NCI-H2029 (cell line): ENCODE results near the gene PREP.

ENCODE experiments used
- DNase-seq: peaks from one replicate; lab custom pipeline; 2025; lab: John Stamatoyannopoulos, UW

The PREP gene

DNA sequence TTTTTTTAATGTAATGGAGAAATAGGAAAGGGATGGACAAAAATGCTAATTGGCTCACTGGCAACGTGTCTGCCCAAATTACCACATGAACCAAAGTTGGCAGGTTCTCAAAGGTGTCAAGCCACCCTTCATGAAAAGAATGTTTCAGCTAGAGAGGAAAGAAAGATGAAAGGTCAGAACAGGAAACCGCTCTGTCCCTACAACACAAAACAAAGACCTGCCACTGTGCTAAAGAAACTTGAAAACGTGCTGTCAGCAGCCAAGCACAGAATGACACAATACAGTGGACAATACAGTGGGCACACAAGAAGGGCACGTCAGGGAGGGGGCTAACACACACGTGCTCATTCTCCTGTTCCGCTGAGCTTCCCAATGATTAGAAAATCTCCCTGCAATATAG is 4.9 kb downstream of the PREP start:
- no peak for DNase-seq

DNA sequence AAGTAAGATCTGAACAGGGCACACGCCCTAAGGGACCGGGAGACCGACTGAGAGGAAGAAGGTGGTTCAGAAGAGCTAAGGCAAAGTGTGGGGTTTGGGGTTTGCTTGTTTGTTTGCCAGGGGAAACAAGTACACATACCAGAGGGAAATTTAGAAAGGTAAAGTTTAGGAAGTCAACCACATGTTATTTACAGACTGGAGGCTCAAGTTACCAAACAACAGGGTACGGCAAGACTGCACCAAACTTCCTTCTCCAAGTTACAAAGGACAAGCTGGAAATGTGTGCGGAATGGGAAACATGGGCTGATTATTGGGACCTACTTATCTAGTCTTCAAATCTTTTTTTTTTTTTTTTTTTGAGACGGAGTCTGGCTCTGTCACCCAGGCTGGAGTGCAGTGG is 11.2 kb downstream of the PREP start:
- DNase-seq, result no peak

DNA sequence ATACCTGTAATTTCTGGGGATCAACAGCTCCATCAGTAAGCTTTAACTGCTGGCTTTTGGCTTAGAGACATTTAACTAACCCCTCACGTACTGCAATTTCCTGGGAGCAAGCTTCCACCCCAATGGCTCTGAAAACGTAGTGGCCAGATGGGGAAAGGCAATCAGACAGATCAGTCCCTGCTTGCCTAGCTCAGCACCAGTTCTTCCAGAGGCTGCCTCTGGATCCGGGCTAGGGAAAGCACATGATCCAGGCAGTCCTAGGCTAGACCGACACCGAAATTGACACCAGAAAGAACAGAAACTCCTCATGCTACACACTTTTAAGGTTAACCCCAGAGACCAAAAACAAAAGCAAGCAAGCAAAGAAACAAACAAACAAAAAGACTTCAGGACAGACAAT is 13.3 kb downstream of the PREP start:
- no peak for DNase-seq

DNA sequence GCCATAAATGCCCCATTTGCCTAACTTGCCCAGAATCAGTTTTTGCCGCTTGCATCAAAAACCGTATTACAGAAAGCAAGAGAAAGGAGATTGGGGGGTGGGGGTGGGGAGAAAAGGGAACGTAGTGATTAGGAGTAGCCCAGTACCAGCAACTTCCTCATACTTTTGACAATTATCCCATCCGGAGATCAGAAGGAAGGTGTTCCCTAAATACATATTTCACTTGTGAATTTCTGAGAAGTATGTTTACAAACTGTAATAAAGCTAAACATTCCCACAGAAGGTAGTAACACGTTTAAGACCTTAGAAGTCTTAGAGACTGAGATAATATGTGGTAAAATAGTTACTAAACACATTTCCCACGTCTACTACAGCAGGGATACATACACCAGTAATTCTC is 14.5 kb downstream of the PREP start:
- no peak for DNase-seq

DNA sequence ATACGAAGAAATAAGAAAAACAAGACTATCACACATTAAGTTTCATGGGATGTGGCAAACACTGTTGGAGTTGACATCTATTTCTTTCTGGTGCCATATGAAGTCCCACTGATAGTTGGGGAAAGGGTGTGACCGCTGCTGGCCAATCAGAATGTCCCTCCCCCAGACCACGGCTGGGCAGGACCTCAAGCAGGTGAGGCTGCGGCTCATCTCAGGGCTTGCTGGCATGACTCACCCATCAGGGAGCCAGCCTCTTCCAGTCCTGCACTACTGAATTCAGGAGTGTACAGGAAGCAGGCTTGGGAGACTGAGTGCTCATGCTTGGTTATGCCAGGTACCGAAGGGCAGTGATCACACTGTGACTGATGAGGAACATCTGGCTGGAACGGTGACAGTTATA is 18.9 kb downstream of the PREP start:
- DNase-seq, result no peak

DNA sequence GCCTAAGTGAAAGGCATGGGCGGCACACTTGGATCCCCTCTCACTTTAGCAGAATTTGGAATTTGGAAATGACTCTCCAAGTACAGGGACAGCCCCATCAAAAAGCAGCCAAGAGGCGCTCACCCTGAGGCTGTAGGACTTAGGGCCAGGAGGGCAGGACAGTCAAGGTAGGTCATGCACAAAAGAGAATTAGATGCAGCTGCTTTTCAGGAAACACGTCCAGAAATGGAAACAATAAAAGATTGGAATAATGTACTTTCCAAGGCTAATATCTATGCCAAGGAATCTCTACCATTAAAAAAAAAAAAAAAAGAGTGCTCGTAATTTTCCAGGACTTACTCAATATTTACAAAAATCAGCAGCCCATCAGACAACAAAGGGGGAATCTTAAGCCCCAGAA is 19.9 kb downstream of the PREP start:
- DNase-seq, result no peak

DNA sequence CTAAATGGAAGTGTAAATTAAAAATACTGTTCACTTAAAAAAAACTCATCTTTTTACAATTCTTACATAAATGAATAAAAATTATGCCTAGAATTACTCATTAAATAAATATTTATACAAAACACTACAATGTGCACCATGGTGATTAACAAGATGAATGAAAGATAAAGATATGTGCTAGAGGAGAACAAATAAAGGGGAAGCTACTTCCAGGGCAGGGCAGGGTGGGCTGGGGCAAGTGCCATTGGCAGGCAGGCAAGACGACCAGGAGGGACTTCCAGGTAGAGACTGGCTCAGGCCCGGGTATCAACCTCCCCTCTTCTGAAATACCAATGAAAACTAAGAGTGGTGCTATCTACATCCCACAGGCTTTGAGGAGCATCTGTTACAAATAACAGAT is 20.4 kb downstream of the PREP start:
- DNase-seq, result no peak

DNA sequence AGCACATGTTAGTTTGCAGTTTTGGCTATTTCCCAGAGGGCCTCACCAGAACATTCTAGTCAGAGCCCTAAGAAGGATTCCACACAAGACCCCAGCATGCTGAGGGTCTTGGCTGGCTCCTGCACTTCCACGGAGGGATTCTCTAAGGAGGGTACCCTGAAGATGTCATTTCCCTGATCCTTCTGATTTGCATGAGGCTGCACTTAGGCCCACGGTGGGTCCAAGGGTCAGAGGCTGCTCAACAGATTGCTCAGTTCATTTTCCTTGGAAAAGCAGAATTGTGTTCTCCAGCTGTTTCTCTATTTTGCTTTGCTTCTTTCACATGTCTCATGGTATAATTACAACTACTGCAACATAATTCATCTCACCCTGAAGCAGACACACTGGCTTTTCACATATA is 22.2 kb downstream of the PREP start:
- no peak for DNase-seq

DNA sequence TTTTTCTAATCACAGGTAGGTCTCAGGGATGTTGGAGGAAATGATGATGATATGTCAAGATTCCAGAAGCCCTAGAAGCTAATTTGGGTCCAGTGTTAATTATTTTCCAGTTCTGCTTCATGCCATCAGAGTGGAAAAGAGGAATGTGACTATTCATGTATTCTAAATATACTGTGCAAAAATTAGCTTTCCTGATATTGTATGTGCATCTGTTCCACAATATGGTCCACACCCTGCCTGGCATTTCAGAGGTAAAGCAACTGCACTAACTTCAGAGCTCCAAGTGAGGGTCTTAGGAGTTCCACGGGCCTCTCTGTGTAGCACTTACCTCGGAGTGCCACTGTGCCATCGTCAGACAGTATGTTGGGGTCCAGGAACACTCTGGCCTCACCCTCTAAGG is 27.1 kb downstream of the PREP start:
- DNase-seq, result no peak

DNA sequence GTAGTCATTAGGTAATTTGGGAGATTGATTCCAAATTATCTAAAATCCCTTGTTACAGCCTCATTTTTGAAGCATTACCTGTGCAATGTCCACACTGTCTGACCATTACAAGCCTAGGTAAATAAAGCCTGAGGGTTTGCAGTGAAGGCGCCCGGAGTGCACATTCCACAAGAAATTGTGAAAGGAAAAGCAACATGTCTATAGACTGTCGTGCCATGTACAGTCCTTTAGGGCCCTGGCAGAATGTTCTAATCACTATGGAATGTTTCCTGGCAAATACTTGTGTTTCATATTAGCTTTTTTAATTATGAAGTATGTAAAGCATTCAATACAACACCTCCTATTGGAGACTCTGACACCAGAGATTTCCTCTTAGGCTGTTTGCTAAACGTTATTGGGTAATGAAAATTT is 28.9 kb downstream of the PREP start:
- no peak for DNase-seq

DNA sequence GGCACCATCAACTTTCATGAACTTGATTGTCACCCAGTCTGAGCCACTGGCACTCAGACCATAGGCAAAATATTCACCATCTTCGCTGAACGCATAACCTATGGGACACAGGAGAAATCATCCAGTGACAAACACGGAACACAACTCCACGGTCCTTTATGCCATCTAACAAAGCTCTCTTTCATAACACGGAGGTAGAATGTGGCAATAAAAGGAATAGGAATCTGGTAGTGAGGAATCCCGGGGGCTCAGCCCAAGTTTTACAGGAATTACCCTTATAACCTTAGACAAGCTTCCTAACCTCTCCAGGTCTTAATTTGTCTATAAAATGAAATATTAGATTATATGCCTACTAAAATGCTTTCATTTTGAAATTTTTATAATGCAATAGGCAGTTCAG is 29.4 kb downstream of the PREP start:
- DNase-seq, result no peak

DNA sequence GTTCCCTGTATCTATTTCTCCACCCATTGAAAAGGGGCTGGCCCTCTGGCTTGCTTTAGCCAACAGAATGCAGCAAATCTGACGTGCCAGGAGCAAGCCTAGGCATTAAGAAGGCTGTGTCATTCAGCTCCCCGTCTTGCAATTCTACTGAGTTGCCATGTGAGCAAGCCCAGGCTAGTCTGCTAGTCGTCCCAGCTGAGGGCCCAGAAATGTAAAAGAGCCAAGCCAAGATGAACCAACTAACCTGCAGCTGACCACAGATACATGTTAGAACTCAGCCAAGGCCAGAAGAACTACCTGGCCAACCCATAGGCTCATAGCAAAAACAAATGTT is 30.1 kb downstream of the PREP start:
- DNase-seq, result no peak

DNA sequence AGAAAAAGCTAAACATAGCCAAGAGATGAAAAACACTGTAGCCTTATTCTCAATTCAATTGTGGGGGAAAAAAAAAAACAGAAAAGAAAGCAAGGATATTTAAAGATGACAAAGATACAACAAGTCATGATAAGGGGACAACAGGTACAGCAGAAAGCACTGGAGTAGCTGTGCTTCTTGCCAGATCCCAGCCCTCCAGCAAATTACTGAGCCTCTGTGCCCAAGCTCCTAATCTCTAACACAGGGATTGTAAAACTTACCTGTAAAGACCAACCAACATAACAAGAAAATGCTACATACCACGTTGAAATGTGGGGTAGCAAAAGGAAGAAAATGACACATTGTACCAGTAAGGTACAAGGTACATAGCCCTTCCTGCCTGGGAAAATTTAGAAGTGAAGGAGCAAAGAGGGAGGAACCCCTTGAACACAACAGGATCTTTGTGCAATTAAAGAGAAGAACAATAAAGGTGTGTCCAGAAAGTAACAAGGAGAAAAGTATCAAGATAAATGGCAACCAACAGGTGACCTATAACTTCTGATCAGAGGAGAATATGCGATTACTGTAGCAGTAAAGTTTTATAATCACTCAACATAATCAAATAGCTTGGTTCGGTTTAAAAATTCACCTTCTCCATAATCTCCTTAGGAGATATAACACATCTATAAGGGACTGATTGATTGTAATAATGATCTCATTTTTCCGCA is 30.6 kb downstream of the PREP start:
- DNase-seq, result no peak

DNA sequence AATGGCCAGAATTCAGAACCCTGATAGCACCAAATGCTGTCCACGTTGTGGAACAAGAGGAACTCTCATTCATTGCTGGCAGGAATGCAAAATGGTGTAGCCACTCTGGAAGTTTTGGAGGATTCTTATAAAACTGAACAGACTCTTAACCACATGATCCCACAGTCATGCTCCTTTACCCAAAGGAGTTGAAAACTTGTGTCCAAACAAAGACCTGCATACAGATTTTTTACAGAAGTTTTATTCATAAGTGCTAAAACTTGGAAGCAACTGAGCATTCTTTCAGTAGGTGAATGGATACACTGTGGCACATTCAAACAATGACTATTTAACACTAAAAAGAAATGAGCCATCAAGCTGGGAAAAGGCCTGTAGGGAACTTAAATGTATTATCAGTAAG is 32.5 kb downstream of the PREP start:
- no peak for DNase-seq

DNA sequence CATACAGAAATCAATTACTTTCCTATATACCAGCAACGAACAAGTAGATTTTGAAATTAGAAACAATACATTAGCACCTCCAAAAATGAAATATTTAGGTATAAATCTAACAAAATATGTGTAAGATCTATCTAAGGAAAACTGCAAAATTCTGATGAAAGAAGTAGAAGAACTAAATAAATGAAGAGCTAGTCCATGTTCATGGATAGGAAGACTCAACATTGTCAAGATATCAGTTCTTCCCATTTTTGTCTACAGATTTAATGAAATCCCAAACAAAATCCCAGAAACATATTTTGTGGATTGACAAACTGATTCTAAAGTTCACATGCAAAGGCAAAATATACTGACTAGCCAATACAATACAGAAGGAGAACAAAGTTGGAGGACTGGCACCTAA is 33.7 kb downstream of the PREP start:
- no peak for DNase-seq

DNA sequence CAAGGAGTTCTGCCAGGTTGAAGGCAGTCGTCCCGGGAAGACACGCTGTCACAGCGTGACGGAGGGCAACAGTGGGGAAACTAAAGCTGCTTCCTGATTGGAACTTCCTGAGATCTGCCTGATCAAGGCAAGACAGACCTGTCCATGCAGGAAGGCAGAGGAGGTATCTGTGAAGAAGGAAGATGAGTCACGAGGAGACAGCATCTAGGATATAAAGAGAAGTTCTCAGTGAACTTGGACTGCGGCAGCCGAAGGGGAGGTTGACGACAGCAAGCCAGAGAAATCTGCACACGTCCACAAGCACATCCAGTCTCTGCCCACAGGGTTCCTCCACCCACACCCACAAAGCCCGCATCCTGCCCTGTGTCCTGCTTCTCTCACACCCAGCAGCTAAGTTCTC is 38.6 kb downstream of the PREP start:
- DNase-seq, result no peak

DNA sequence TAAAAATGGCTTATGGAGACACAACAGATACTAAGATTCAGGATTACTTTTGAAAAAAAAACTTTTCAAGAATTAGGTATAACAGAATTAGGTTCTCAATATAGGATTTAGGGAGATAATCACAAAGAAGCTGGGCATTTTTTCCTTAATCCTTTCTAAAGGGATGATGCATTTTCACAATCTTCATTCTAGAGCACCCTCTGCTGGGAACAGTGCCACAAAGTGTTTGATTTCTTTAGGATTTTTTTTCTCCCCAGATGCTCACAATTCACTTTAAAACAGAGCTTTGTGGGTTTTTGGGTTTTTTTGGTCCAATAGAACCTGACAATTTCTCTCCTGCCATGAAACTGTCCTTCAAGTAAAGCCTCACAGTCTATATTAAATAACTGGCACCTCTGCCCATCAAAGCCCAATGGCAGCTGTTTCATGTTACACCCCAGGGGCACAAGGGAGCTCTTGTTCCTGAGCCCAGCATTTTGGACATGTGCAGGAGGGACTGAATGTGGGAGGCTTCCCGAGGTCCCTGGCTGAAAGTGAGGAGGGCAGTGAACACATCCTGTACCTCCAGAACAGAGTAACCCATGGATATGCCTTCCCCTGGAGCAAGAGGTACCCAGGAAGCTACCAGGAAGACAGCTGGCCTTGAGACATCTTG is 39.7 kb downstream of the PREP start:
- peak; percentile 43 for DNase-seq

DNA sequence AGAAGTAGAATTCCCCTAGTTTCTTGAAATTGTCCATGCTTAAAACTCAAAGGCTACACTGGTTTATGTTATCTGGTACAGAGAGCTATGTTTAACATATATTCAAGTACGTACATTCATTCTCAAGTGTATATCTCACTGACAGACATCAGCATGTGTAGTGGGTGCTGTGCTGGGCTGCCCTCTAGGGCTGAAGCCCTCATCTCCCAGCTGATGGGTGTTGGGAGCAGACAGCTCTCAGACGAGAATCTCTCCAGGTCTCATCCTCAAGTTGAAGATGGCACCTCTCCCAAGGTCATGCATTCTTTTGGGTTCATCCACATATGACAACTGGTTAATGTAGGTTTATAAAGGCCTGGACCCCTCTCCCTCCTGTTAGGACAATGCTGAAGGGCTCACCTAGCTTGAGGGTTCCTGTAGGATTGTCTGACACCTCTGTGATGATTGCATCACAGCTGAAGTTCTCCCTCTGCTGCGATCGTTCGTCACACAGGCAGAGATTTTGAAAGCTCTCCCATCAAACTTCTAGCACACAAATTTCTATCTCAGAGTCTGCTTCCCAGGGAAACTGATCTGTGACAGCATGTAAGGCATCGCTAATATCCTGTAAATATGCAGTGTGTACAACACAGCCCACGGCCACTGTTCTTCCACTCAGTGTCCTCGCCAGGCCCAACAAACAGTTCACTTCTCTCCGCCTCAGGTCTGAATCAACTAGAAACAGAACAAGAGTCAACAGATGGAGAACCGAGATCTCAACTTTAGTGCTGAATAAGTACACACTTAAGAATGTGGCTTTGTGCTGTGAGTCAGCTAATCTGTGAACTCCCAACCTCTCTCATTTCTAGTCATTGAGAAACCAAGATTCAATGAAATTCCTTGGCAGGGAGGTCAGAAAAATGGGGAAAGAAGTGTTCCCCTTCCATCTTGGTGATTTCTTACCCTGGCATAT is 43.2 kb downstream of the PREP start:
- no peak for DNase-seq

DNA sequence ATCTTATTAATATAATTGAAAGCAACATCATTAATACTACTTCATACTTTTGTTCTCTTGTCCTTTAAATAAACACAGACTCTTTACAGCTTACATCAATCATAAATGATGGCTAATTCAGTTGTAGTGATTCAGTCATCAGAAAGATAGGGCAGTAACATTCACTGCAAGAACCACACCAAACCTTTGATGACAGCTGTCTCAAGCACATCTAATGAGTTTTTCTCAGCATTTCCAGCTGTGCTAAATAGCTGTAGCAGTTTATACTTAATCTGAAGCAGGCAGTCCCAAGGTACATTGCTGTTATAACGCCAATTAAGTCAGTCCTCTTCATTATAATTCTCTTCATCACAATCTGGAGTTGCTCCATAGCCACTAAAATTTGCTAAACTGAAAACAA is 45.7 kb downstream of the PREP start:
- no peak for DNase-seq

DNA sequence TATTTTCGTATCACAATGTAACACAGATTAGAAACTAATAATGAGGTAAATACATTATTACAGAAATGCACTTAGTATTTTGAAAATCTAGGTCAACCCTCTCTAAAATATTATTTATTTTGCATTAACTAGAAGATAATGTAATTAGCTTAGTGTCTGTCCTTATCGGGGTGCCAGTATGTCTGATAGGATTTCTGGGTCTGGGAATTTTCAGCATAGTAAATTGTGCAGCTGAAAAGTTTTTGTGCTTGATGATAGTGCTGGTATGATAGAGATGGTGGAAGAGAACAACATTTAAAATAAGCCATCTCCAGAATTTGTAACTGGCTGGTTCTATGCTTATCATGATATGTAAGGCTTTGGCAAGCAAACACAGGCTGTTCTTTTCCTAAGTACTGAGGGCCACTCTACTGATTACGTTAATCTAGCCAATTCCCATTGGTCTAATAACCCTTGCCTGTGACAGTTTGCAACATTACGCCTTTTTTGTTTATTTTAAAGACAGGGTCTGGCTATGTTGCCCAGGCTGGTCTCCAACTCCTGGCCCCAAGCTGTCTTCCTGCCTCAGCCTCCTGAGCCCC is 50.8 kb downstream of the PREP start:
- DNase-seq, result no peak

DNA sequence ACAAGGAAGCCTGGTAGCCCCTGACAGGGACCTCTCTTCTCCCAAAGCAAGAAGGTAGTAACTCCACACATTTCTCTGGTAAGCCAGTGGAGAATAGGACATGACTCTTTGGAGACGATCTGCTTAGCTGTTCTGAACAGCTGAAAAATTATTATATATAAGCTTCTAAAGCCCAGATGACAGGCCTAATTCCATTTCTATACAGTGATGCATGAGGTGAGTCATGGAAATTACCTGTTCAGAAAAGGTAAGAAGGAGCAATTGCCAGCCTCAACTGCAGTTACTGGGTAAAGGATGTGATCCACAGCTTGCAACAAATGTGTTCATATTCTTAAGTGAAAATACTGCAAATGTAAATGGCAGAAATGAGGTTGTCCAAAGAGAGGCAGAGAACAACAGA is 54.0 kb downstream of the PREP start:
- DNase-seq, result no peak

DNA sequence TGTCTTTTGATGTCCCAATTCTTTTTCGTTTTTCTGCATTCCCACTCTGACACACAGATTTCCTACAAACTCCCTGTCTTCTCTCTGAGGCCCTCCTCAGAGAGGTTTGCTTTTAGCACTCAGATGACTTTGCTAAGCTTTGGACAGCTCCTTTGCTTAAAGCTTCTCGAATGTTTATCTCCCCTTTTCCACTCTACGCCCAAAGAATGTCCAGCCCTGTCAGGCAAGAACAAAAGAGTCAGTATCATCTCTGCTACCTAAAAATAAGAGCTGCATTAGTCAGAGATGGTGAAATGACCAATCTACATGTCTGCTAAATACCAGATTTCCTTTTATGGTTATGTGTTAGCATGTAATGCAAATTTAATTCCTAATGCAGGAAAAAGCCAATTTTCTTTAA is 56.8 kb downstream of the PREP start:
- no peak for DNase-seq

DNA sequence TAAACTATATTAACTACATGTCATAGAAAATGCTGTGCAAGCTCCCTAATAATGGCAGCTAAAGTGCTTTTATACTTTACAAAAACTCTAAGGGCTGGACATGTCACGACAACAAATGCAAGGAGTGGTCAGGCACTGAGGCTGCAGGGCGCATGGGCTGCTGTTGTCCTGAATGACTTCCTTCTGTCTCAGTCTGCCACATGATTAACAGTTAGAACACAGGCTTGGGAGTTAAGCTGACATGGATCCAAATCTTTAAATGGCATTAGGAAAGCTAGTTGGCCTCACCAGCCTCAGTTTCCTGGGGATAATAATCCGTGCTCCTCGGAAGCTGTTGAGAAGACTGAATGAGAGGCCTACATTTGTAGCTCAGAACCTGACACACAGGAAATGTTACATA is 57.4 kb downstream of the PREP start:
- no peak for DNase-seq
